Hematopoietic multipotent progenitor cell treated with erythropoietin and hydrocortisone succinate and interleukin-3 and kit ligand, for 4 days (in vitro differentiated cells): ENCODE data around the gene MLXIP.
"Not testable (repeated sequence)": the region's sequence is repeated elsewhere in the genome, so short reads cannot be mapped to it uniquely, and the experiment has no call there.

Source experiments
- DNase-seq: peaks from one replicate; pipeline ENCODE4 v3.0.0-alpha.2; 2015

Gene MLXIP

DNA sequence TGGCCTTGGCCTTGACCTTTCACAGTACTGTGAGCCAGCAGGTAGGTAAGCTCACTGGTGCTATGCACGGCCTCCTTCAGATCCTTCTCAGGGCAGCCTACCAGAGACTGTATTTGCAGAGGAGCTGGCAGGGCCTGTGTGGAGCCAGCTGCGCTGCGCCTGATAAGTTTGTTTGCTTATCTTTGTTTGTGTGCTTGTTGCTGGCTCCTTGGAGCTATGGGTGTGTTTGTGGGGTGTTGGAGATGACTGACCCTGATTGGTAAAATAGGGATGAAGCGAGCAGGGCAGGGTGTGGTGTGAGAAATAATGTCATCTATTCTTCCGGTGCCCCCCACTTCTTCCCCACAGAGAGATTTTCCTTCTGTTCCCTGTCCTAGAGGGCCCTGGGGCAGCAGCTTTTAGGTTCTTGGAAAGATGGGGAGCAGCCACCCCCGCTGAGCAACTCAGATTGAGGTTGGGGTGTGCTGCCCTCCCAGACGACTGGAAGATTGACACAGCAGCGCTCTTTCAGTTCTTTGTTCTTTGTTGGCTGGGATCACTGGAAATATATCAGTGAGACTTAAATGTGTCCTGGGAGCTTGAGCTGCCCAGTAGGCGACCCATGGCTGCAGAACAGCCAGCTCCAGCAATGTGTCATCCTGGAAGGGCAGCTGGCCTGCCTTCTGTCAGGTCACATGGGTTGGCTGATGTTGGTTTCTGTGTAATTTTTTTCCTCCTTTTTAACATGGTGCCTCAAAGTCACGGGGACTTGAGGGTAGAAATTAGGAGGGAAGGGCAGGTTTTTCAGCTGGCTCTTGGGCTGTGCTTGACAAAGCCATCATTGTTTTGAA lies 19.6 kb downstream of the MLXIP start:
- peak; percentile 97 for DNase-seq

GRCh38 chr12:122099280-122099749 lies 20.8 kb downstream of the MLXIP start:
- DNase-seq: no peak

DNA sequence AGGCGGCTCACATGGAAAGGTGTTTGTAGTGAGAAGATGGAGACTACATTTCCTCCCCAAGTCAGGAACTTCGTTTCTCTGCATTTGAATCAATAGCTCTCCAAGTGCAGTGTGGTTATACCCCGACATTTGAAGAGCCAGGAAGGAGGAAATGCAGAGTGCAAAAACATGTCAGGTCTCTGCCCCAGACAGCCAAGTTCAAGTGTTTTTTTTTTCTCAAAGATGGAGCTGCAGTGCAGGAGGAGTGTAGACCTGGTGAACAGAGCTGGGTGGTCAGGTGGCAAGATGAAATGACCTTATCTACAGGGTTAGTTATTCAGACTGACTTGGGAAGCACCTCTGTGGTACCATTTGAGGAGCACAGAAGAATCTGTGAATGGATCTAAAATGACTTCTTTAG lies 21.3 kb downstream of the MLXIP start:
- no peak for DNase-seq

- DNase-seq: no peak
Observed at GRCh38 chr12:122100568-122100967, 22.0 kb downstream of the MLXIP start.

DNA sequence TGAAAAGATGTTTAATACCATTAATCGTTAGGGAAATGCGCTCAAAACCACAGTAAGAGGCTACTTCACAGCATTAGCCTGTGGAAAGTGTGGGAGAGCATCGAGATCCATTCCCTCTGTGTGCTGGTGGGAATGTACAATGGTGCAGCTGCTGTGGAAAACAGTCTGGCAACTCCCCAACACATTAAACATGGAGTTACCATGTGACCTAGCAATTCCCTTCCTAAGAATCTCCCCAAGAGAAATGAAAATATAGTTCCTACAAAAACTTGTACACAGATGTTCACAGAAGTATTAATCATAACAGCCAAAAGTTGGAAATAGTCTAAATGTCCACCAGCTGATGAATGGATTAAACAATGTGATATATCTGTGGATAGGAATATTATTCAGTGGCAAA lies 23.8 kb downstream of the MLXIP start:
- DNase-seq: no peak

DNA sequence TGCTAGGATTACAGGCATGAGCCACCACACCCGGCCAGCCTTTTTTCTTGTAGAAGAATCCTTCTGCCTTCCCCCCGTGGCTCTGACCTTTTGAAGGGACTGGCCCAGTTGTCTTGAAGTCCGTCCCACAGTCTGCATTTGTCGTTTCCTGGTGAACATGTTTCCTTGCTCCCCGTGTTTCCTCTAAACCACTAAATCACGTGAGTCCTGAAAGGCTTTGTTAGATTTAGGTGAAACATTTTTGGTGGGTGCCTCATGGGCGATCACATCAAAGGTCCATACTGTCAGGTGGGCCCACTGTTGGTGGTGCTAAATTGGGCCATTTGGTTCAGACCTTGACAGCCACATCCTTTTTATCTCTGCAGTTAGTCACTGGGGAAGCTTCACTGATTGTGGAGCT lies 26.3 kb downstream of the MLXIP start:
- DNase-seq: no peak

DNA sequence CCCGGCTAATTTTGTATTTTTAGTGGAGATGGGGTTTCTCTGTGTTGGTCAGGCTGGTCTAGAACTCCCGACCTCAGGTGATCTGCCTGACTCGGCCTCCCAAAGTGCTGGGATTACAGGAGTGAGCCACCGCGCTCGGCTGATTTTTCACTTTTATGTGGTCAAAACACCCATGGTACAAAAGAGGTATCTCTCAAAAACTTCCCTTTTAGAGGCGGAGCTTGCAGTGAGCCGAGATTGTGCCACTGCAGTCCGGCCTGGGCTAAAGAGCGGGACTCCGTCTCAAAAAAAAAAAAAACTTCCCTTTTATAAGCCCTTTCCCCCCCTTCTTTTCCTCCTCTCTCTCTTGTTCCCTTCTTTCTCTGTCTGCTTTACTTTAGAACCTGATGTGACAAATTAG lies 26.9 kb downstream of the MLXIP start:
- peak; percentile 47 for DNase-seq

- no peak for DNase-seq
Observed at GRCh38 chr12:122106843-122107242, 28.3 kb downstream of the MLXIP start.

DNA sequence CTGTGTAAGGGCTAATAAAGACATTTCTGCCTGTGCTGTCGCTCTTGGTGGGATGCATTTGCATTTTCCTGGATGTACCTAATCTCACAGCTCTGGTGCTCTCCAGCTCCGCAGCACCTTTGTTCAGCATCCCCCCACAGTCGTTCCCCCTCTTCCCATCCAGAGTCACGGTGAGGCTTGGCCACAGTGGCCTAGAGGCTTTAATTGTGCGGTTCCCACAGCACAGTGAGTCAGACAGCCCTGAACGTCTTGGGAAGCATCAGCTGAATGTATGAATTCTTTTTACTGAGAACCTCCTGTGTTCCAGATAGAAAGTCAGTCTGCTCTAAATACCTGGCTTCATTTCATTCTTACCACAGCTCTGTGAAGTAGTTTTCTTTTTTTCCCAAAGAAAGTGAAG lies 28.7 kb downstream of the MLXIP start:
- DNase-seq: no peak

DNA sequence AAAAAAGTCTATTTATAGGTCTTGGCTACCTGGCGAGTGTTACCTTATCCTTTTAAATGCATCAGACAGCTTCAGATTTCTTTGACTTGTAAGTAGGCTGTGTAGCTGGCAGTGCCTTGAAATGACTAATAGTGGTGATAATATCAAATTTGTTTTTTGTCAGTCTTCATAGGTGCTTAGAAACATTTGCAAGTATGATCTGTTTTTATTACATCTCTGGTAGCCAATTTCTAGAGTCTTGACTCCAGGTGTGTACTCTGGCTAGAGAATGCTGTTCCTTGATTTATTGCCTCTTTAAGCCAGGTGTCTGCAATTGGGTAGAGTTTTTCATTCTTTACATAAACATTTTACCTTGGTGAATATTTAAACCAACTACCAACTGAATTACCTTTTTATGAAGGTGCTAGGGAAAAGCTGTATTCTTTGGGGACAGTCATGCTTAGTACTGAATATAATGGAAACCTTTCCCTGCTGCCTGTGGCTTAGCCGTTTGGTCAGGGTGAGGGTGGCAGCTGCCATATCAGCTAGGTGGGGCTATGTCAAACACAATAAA lies 32.6 kb downstream of the MLXIP start:
- DNase-seq: no peak

DNA sequence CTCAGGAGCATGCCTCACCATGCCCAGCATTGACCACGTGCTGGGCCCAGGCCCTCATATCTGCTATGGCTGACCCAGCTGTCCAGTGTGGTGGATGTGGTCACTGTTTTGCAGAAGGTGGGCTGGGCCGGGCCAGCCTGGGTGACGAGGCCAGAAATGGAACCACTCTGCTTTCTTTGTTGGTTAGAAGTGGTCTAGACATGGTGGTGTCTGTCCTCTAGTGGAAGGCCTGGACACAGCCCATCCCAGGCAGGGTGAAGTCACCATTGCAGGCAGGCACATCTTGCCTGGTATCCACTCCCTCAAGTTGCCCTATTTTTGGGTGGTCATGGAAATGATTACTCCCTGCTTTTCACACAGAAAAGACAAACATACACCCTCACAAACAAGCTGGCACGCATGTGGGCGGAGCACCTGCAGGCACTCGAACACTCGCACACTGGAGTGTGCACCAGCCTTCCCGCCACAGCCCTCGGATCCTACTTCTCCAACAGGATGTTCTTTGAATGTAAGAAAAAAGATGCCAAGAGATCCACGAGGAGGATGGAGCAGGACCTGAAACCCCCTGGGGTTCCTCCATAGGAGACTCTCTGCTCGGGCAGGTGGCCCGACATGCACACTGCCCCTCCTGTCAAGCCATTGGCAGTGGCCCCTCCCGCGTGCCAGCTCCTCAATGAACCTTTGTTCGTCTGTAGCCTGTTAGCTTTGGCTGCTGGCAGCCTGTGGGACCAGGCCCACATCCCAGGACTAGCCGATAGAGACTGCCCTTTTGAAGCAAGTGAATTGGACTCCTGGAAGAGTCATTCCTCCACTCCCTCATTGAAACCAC lies 38.4 kb downstream of the MLXIP start:
- DNase-seq: peak; percentile 50

GRCh38 chr12:122117979-122118378 lies 39.4 kb downstream of the MLXIP start:
- DNase-seq: no peak

- DNase-seq: not testable (repeated sequence)
Observed at GRCh38 chr12:122121341-122121740, 42.8 kb downstream of the MLXIP start.

DNA sequence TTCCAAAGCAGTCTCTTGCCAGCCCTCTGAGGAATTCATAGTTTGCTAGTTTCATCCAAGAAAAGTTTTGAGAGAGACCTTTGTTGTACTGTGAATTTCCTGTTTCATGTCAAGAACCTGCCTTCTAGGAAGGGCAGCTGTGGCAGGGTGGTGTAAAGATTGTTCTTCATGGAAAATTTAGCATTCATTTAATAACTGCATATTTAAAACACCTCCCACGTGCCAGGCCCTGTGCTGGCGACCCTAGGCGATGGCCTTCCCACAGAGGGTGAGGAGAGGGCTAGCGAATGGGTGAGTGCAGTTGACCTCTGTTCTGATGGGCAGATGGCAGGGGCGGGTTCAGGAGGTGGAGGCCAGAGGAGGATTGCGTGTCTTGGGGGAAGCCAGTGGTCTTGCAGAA lies 43.2 kb downstream of the MLXIP start:
- DNase-seq: no peak

DNA sequence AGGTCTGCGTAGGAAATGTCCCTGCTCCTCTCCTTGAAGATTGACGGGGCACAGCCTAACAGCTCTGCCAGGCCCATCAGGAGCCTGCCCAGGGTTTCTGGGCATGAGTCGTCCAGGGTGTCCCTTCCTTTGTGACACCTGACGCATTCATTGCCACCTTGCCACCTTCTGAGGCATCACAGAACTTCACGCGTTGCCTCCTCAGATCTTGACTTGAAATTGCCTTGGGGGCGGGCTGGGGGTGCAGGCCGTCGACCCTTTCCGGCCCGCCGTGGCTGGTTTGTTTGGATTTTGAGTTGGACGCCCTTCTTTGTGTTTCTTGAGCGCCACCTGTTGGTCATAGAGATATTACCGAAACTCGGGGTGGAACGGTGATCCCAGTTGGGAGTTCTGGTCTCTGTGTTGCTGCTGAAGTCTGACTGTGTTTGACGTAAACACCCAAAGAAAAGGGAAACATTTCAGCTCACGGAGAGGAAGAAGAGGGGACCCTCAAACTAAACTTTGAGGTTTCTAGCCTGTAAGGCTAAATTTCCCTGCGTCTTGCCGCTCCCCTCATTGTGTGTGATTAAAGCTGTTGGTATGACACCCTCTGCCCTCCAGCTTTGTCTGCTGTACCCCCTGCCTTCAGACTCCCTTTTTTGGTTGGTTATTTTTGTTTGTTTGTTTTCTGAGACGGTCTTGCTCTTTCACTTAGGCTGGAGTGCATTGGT lies 44.6 kb downstream of the MLXIP start:
- DNase-seq: peak; percentile 88

- no peak for DNase-seq
Observed at GRCh38 chr12:122123761-122124145, 45.2 kb downstream of the MLXIP start.

GRCh38 chr12:122124370-122124769 lies 45.8 kb downstream of the MLXIP start:
- DNase-seq: no peak

GRCh38 chr12:122125452-122126341 lies 47.1 kb downstream of the MLXIP start:
- peak; percentile 80 for DNase-seq

DNA sequence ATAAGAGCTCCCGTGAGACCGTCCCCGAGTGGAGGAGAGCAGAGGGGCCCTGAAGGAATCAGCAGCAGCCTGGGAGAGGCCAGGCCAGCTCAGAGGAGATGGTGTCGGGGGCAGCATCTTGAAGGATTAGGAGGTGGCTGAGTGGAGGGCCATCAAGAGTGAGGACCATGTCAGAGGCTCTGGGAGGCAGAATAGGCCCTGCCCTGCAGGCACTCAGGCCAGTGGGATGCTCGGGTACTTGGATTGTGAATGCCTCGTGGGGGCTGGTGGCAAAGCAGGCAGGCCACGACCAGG lies 47.7 kb downstream of the MLXIP start:
- no peak for DNase-seq

- no peak for DNase-seq
Observed at GRCh38 chr12:122126713-122127597, 48.4 kb downstream of the MLXIP start.

- DNase-seq: no peak
Observed at GRCh38 chr12:122127839-122128238, 49.3 kb downstream of the MLXIP start.
